ENCODE data around the gene ARHGAP26. TPM values are rescaled to one million over a fixed set of nuclear protein-coding genes. Genes with fewer than 3 reads are reported as not detected.

Gene ARHGAP26
- total RNA-seq, 2 experiments from 2014 or later = 17.0 to 19.5 TPM

DNA sequence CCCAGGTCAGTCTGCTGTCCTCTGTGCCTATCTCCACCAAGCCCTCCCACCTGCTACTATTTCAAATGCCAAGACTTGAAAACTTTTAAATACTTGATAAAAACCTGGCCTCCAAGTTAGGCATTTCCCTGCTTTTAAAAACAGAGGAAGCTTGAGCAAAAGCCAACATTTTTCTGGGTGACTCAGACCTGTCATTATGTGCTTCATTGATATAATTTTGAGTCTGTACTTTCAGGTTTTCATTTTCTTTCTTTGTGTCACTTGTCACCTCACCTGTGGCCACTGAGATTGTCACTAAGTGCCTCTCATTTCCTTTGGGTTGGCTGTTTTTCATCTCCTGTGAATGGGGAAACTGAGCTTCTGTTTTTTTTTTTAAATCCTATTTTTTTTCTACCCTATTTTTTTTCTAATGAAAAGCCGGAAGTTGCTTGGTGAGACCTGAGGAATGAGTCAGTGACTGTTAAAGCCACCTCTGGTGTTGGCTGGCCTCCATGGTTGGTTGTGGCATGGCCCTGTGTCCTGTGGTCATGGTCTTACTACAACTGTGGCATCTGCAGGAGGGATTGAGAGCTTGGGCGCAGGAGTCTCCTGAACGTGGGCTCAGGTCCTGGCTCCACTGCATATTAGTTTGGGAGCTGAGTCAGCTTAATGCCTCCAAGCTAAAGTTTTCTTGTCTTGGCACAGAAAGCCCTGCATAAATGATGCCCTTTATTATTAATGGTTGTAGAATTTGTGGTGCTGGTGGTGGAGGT lies 56.7 kb downstream of the ARHGAP26 start:
- CTCF ChIA-PET = interaction anchor here (0.6 to 1.2 kb wide), 8 partner anchors 10 to 114 kb away, joined by 3 to 5 read pairs (median 4); no protein-coding TSS in a partner anchor
- Mint-ChIP-seq H3K27ac (peak overlapping the region; percentile 76), H3K4me3 (no peak overlapping the region), H3K36me3 (ENCODE audit: low read depth) (no peaks in the 10 kb centered on the region), H3K4me1 (ENCODE audit: low read depth) (peaks cover 81% of the 10 kb centered on the region), H3K27me3 (ENCODE audit: low read depth) (no peaks in the 10 kb centered on the region), H3K9me3 (no peaks in the 10 kb centered on the region)
- intact Hi-C loops (cut with micrococcal nuclease) = loop anchor here (1.0 to 10.0 kb wide), 9 partner anchors 27 to 732 kb away; partner anchors contain the start of gene ARHGAP26
- DNase-seq = peak; percentile 67

DNA sequence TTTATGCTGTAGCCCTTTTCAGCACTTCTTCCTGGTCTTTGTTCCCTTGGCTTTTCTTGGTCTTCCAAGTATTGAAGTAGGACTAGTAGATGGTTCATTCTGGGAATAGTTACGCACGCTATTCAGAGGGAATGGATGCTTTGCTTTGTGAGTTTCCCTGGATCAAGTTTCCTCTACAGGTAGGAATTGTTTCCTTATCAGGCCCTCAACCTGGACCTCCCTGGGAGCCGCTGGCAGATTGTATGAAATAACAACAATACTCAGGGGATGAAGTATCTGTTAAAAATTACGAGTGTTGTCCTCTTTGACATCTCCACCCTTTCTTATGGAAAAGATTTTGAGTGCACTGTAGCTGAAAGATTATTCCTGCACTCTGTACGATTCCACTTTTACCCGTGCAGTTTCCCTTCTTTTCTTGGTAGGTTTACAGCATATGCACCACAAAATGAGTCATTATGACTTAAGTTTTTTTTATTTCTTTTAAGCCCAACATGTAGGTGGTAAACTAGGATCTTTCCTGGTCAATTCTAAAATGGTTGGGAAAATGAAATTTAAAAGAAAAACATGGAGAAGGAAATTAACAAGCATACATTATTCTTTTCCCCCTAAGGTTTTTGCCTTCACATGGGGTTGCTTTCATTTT lies 57.9 kb downstream of the ARHGAP26 start:
- Mint-ChIP-seq H3K4me3 (no peak overlapping the region), H3K27me3 (ENCODE audit: low read depth) (no peaks in the 10 kb centered on the region), H3K36me3 (ENCODE audit: low read depth) (no peaks in the 10 kb centered on the region), H3K4me1 (ENCODE audit: low read depth) (peaks cover 75% of the 10 kb centered on the region), H3K27ac (no peak overlapping the region), H3K9me3 (no peaks in the 10 kb centered on the region)
- DNase-seq = no peak
- CTCF ChIA-PET = interaction anchor here (0.9 to 1.1 kb wide), 2 partner anchors 60 to 78 kb away, joined by 3 to 4 read pairs; no protein-coding TSS in a partner anchor
- intact Hi-C loops (cut with micrococcal nuclease) = loop anchor here (1.0 to 10.0 kb wide), 7 partner anchors 15 to 733 kb away; no protein-coding TSS in a partner anchor

DNA sequence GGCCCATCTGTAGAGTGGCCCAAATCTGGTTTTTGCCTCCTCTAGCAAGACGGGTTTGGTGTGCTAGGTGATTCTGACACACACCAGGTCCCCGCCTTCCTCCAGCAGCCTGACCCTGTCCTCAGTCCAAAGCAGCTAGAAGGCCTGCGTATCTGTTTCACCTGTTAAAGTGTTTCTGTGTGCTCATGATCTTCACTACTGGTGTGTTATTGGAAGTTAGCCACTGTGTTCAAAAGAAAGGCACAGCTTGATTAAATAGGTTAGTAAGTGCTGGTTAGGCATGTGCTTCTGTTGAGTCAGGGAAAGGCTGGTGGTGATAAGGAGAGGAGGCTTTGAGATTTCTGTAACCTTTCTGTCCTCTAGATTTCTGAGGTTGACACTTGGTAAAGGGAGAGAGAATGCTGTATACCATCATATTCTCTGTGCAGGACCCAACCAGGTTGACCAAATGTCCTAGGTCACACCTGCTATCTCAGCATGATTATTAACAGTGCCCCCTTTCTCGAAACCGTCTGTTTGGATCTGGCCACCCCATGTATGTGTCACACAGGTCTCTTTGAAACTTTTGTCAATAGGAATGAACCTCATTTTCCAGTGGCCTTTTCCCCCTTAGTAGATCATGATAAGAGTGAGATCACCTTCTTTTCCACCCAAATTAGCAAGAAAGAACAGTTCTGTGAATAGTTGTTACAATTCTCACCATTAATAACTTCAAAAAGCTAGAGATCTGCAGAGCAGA lies 58.8 kb downstream of the ARHGAP26 start:
- H3K27ac Mint-ChIP-seq = no peak overlapping the region
- no peaks in the 10 kb centered on the region for H3K27me3 Mint-ChIP-seq (ENCODE audit: low read depth)
- no peaks in the 10 kb centered on the region for H3K9me3 Mint-ChIP-seq
- H3K4me1 Mint-ChIP-seq (ENCODE audit: low read depth) = peaks cover 66% of the 10 kb centered on the region
- no peak for DNase-seq
- no peak overlapping the region for H3K4me3 Mint-ChIP-seq
- intact Hi-C loops (cut with micrococcal nuclease) = loop anchor here (2.0 to 10.0 kb wide), 5 partner anchors 14 to 734 kb away; no protein-coding TSS in a partner anchor
- peaks cover 3% of the 10 kb centered on the region for H3K36me3 Mint-ChIP-seq (ENCODE audit: low read depth)
- CTCF ChIA-PET = interaction anchor here (0.9 kb wide), 2 partner anchors 111 to 116 kb away, joined by 3 read pairs; no protein-coding TSS in a partner anchor

DNA sequence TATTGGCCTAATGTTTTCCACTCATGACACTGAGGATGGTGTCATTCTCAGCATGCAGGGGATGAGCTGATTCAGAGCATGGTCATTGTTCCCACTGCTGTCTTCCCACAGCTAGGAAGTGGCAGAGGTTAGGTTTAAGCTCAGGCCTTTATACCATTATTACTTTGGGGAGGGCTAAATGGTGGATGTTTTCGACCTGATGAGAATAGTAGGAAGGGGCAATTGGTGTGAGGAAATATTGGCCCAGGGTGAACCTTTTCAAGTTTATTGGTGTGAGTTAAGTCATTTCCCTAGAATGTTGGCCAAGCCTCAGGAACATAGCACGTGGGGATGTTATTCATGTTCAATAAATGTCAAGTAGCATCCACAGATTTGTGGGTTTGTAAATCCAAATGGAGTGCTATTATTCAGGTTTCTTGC lies 59.6 kb downstream of the ARHGAP26 start:
- no peak overlapping the region for H3K4me3 Mint-ChIP-seq
- peaks cover 3% of the 10 kb centered on the region for H3K36me3 Mint-ChIP-seq (ENCODE audit: low read depth)
- CTCF ChIA-PET = interaction anchor here (0.9 to 2.2 kb wide), 3 partner anchors 30 to 116 kb away, joined by 3 to 5 read pairs (median 3); no protein-coding TSS in a partner anchor
- intact Hi-C loops (cut with micrococcal nuclease) = loop anchor here (2.0 to 10.0 kb wide), 5 partner anchors 13 to 735 kb away; no protein-coding TSS in a partner anchor
- H3K4me1 Mint-ChIP-seq (ENCODE audit: low read depth) = peaks cover 58% of the 10 kb centered on the region
- DNase-seq = no peak
- no peaks in the 10 kb centered on the region for H3K9me3 Mint-ChIP-seq
- no peaks in the 10 kb centered on the region for H3K27me3 Mint-ChIP-seq (ENCODE audit: low read depth)
- no peak overlapping the region for H3K27ac Mint-ChIP-seq

DNA sequence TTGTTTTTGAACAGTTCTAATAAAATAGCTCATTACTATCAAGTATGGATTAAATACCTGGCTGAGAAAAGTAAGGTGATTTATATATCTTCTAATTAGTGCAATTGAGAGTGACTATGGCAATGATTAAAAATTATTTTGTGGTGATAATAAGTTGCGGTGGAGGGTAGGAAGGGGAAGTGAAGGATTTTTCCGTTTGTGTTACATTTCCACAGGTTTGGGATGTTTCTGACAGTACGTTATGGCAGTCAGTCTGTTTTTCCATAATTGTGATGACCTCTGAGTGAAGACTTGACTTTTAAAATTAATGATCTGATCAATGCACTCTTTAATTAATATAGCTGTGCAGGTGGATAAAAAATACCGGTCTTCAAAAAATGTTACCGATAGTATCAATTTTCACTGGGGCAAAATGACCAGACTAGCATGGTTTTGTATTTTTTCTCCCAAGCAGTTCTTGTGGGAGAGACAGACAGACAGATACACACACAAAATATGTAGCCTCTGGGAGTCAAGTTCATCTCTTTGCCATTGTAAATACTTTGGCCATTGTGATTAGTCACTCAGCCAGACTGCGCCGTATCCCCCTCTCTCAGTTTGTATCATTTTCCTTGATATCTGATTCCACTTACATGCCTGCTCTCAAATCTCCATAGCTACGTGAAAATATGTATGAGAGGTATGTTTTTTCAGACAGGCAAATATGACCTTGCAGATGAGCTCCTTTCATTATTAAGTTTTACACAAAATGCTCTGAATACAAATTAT lies 60.2 kb downstream of the ARHGAP26 start:
- Mint-ChIP-seq H3K4me1 (ENCODE audit: low read depth) (peaks cover 55% of the 10 kb centered on the region), H3K36me3 (ENCODE audit: low read depth) (peaks cover 3% of the 10 kb centered on the region), H3K4me3 (no peak overlapping the region), H3K9me3 (no peaks in the 10 kb centered on the region), H3K27ac (no peak overlapping the region), H3K27me3 (ENCODE audit: low read depth) (no peaks in the 10 kb centered on the region)
- CTCF ChIA-PET = interaction anchor here (0.9 to 2.2 kb wide), 4 partner anchors 31 to 1511 kb away, joined by 3 to 5 read pairs (median 3); no protein-coding TSS in a partner anchor
- intact Hi-C loops (cut with micrococcal nuclease) = loop anchor here (1.0 kb wide), 1 partner anchor 9 kb away; no protein-coding TSS in a partner anchor
- DNase-seq = no peak

DNA sequence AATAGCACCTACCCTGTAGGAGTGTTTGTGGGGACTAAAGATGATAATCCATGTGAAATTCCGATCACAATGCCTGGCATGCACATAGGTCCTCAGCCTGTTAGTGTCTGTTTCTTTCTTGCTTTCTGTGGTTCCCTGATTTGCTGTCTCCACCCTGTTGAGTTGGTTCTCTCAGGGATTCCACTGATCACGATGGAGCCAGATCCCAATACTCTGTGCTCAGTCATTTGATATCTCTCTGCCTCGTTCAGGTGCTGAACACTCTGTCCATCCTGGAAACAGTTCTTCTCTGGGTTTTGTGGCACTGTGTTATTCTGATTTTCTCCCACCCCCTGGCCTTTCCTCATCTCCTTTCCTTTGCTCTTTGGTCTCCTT lies 60.8 kb downstream of the ARHGAP26 start:
- peaks cover 52% of the 10 kb centered on the region for H3K4me1 Mint-ChIP-seq (ENCODE audit: low read depth)
- H3K27ac Mint-ChIP-seq = no peak overlapping the region
- no peaks in the 10 kb centered on the region for H3K27me3 Mint-ChIP-seq (ENCODE audit: low read depth)
- no peaks in the 10 kb centered on the region for H3K9me3 Mint-ChIP-seq
- intact Hi-C loops (cut with micrococcal nuclease) = loop anchor here (1.0 kb wide), 1 partner anchor 8 kb away; no protein-coding TSS in a partner anchor
- H3K36me3 Mint-ChIP-seq (ENCODE audit: low read depth) = peaks cover 3% of the 10 kb centered on the region
- DNase-seq = no peak
- CTCF ChIA-PET = interaction anchor here (1.0 to 2.2 kb wide), 2 partner anchors 31 to 1512 kb away, joined by 3 to 5 read pairs; no protein-coding TSS in a partner anchor
- H3K4me3 Mint-ChIP-seq = no peak overlapping the region

DNA sequence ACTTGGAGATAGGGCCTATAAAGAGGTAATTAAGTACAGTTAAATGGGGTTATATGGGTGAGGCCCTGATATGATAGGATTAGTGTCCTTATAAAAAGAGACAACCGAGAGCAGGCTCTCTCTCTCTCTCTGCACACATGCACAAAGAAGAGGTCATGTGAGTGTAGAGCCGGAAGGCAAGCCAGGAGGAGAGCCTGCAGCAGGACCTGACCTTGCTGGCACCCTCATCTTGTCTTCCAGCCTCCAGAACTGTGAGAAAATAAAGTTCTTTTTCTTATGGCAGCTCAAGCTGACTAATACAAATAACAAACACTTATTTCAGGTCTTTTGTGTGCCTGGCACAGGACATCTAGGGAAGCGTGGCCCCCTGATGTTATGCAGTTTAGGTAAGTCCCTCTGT lies 62.1 kb downstream of the ARHGAP26 start:
- no peaks in the 10 kb centered on the region for H3K9me3 Mint-ChIP-seq
- no peaks in the 10 kb centered on the region for H3K27me3 Mint-ChIP-seq (ENCODE audit: low read depth)
- H3K4me1 Mint-ChIP-seq (ENCODE audit: low read depth) = peaks cover 39% of the 10 kb centered on the region
- intact Hi-C loops (cut with micrococcal nuclease) = no loop called here
- peaks cover 3% of the 10 kb centered on the region for H3K36me3 Mint-ChIP-seq (ENCODE audit: low read depth)
- no peak for DNase-seq
- H3K27ac Mint-ChIP-seq = no peak overlapping the region
- H3K4me3 Mint-ChIP-seq = no peak overlapping the region
- CTCF ChIA-PET = interaction anchor here (0.7 kb wide), 3 partner anchors 23 to 79 kb away, joined by 3 to 5 read pairs (median 3); no protein-coding TSS in a partner anchor

DNA sequence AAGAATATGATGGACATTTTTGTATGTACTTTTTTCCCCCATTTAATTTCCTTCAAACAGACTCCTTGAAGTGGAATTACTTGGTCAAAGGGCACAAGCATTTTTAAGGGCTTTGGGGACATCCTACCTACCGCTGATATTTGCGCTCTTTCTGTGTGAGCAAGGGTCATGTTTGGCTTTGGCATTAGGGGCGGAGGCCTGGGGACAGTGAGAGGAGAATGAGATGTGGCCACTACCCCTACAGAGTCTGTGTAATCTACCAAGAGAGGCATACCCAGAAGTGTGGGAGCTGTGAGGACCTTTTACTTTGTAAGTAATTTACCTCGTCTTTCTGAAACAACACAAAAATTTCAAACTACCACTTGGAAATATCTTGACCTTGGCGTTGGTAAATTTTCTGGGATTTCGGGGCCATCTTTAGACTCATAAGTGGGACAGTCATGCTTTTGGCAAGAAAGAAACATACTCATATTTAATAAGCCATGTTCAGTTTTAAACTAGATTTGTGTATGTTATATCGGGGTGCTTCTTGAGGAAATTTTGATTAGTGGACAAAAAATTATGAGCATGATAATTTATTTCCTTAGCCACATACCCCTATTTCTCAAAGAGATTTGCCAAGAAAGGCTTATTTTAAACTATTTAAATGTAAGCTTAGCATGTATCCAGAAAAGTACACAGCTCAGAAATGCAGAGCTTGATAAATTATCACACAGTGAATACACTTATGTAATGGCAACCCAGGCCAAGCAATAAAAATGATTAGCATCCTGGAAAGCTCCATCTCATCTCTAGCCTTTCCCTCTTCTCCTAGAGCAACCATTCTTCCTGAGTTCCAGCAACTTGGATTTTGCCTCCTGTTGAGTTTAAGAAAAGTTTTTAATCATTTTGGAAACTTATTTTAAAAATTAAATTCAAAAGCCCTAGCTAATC lies 63.6 kb downstream of the ARHGAP26 start:
- Mint-ChIP-seq H3K27ac (no peak overlapping the region), H3K9me3 (no peaks in the 10 kb centered on the region)

DNA sequence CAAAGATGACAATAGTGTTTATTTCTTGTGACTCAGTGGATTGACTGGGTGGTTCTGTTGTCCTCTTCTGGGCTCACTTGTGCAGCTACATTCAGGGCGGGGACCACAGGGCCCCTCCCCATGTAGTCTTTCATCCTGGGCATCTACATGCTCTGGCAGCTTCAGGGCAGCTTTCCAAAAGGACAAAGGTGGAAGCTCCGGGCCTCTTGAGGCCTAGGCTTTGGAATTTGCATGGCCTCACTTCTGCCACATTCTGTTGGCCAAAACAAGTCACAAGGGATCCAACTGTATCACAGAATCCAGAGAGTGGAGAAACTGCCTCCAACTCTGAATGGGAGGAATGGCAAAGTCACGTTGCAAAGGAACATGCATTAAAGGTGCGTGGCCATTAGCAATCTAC lies 64.3 kb downstream of the ARHGAP26 start:
- intact Hi-C loops (cut with micrococcal nuclease) = no loop called here
- Mint-ChIP-seq H3K27ac (no peak overlapping the region), H3K4me1 (ENCODE audit: low read depth) (peaks cover 17% of the 10 kb centered on the region), H3K9me3 (no peaks in the 10 kb centered on the region), H3K4me3 (no peak overlapping the region), H3K27me3 (ENCODE audit: low read depth) (no peaks in the 10 kb centered on the region), H3K36me3 (ENCODE audit: low read depth) (peaks cover 3% of the 10 kb centered on the region)
- DNase-seq = no peak
- CTCF ChIA-PET = interaction anchor here (0.8 to 1.1 kb wide), 2 partner anchors 32 to 62 kb away, joined by 3 read pairs; no protein-coding TSS in a partner anchor

More for the DNA sequence above, 63.6 kb downstream of the ARHGAP26 start:
- CTCF ChIA-PET = interaction anchor here (0.8 to 1.1 kb wide), 2 partner anchors 33 to 61 kb away, joined by 3 read pairs; no protein-coding TSS in a partner anchor
- no peaks in the 10 kb centered on the region for H3K27me3 Mint-ChIP-seq (ENCODE audit: low read depth)
- no peak overlapping the region for H3K4me3 Mint-ChIP-seq
- intact Hi-C loops (cut with micrococcal nuclease) = no loop called here
- peaks cover 3% of the 10 kb centered on the region for H3K36me3 Mint-ChIP-seq (ENCODE audit: low read depth)
- H3K4me1 Mint-ChIP-seq (ENCODE audit: low read depth) = peaks cover 24% of the 10 kb centered on the region
- no peak for DNase-seq

DNA sequence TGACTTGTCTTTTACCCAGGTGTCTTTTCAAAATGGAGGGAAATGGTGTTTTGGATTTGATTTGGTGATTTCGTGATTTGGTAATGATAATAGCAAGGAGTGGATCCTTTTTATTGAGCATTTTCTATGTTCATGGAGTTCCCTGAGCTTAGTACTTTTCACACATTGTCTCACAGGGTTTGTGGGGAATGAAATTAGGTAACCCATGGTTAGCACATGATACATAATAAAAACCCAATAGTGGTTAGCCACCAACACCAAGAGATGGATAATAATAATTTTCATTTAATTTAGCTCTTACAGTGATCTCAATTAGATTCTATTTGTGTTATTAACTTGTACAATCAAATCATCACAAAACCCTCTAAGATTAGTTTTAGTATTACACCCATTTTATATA lies 65.4 kb downstream of the ARHGAP26 start:
- H3K4me1 Mint-ChIP-seq (ENCODE audit: low read depth) = peaks cover 13% of the 10 kb centered on the region
- DNase-seq = no peak
- no peak overlapping the region for H3K27ac Mint-ChIP-seq
- intact Hi-C loops (cut with micrococcal nuclease) = no loop called here
- H3K27me3 Mint-ChIP-seq (ENCODE audit: low read depth) = no peaks in the 10 kb centered on the region
- CTCF ChIA-PET = interaction anchor here (0.6 kb wide), 1 partner anchor 44 kb away, joined by 3 read pairs; no protein-coding TSS in a partner anchor
- peaks cover 3% of the 10 kb centered on the region for H3K36me3 Mint-ChIP-seq (ENCODE audit: low read depth)
- H3K4me3 Mint-ChIP-seq = no peak overlapping the region
- H3K9me3 Mint-ChIP-seq = no peaks in the 10 kb centered on the region
